OCI-LY7 (cell line): ENCODE results near the gene MARCHF2. TPM values are rescaled to one million over a fixed set of nuclear protein-coding genes. Genes with fewer than 3 reads are reported as not detected.
A peak's percentile ranks its signal among the peaks of the same experiment; 100 is the strongest.

Experiments used
- BruUV-seq: library from RNA; stranded (reverse); fragments of 400-500 nt; replicated peaks from 2 replicates; lab custom pipeline; 2021; lab: Mats Ljungman, UMichigan
- CTCF ChIA-PET: fragments of 300-600 bp; sonication (Branson Sonifier 250); formaldehyde crosslinking; loops from one replicate; lab custom pipeline; 2022; ENCODE audit warnings: antibody characterized with exemption; ENCODE audit not compliant: unreplicated experiment; lab: Charles Lee
- POLR2A ChIA-PET: fragments of 300-600 bp; sonication (Branson Sonifier 250); formaldehyde crosslinking; loops from one replicate; lab custom pipeline; 2022; ENCODE audit warnings: antibody characterized with exemption; lab: Charles Lee
- DNase-seq: peaks from one replicate; pipeline ENCODE4 v3.0.0-alpha.2; 2015; ENCODE audit warnings: low spot score
- H2AFZ ChIP-seq: fragments of 200-600 bp; sonication (generic), shearing (Covaris generic); 2 replicates; pipeline ENCODE4 v1.6.1; 2014; ENCODE audit warnings: mild to moderate bottlenecking, antibody characterized with exemption, low read length, moderate library complexity
- H3K27ac ChIP-seq: fragments of 200-600 bp; sonication (generic); 2 replicates; pipeline ENCODE4 v1.5.1; 2014; ENCODE audit warnings: mixed run types, low read depth, mild to moderate bottlenecking, moderate library complexity, low read length, inconsistent platforms; ENCODE audit not compliant: poor library complexity, severe bottlenecking
- H3K36me3 ChIP-seq: fragments of 200-600 bp; sonication (generic); 2 replicates; pipeline ENCODE4 v1.6.1; 2014; ENCODE audit warnings: mild to moderate bottlenecking, antibody characterized with exemption, low read length, moderate library complexity, mixed read lengths; ENCODE audit not compliant: insufficient read depth
- H3K4me1 ChIP-seq: fragments of 200-600 bp; sonication (generic); 2 replicates; pipeline ENCODE4 v1.5.1; 2014; ENCODE audit warnings: mild to moderate bottlenecking, low read length; ENCODE audit not compliant: insufficient read depth, poor library complexity, severe bottlenecking
- H3K4me2 ChIP-seq: fragments of 200-600 bp; sonication (generic); 2 replicates; pipeline ENCODE4 v1.6.1; 2014; ENCODE audit warnings: mild to moderate bottlenecking, low read length
- H3K4me3 ChIP-seq: fragments of 200-600 bp; sonication (generic); 2 replicates; pipeline ENCODE4 v1.5.1; 2014; ENCODE audit warnings: mild to moderate bottlenecking, low read depth, low read length; ENCODE audit not compliant: poor library complexity, severe bottlenecking
- H3K79me2 ChIP-seq: fragments of 200-600 bp; sonication (generic); 2 replicates; pipeline ENCODE4 v1.6.1; 2016; ENCODE audit warnings: low read depth, mild to moderate bottlenecking, low read length, moderate library complexity, mixed read lengths; ENCODE audit not compliant: insufficient read depth
- H3K9me2 ChIP-seq: fragments of 200-600 bp; sonication (generic); 2 replicates; pipeline ENCODE4 v1.6.1; 2016; ENCODE audit warnings: mild to moderate bottlenecking, low read length, mixed read lengths; ENCODE audit not compliant: insufficient read depth
- H3K9me3 ChIP-seq: fragments of 200-600 bp; sonication (generic); 2 replicates; pipeline ENCODE4 v1.6.1; 2014; ENCODE audit warnings: mild to moderate bottlenecking, mixed run types, low read length, mixed read lengths
- H4K20me1 ChIP-seq: fragments of 200-600 bp; sonication (generic); 2 replicates; pipeline ENCODE4 v1.6.1; 2014; ENCODE audit warnings: mild to moderate bottlenecking, antibody characterized with exemption, low read length, moderate library complexity, mixed read lengths; ENCODE audit not compliant: insufficient read depth
- EZH2phosphoT487 ChIP-seq: fragments of 200-600 bp; sonication (generic); IDR thresholded peaks from 2 replicates; pipeline ENCODE4 v1.6.1; 2018; ENCODE audit warnings: low read depth, borderline replicate concordance, mild to moderate bottlenecking, mixed run types, antibody characterized with exemption, low read length, moderate library complexity, mixed read lengths
- intact Hi-C: fragments of 100-400 bp; cut with micrococcal nuclease; formaldehyde crosslinking; loops from one replicate; pipeline ENCODE4 v1.10.0; 2022; ENCODE audit not compliant: unreplicated experiment
- total RNA-seq, 2 experiments: library from RNA; depleted of rRNA in 1 of 2; stranded (reverse); fragments of >200 nt in 1 of 2; shearing (Covaris generic) in 1 of 2; gene quantifications; 2 replicates each; pipeline ENCODE4 v1.2.3, GENCODE V29; 2014 to 2022
- TF ChIP-seq, protein P1 (sequence below): fragments of 200-600 bp; sonication (generic); conservative IDR thresholded peaks from 2 replicates; pipeline ENCODE4 v1.5.1; 2014; ENCODE audit warnings: mild to moderate bottlenecking, antibody characterized with exemption, low read length, moderate library complexity, mixed read lengths

Gene MARCHF2
- total RNA-seq, 2 experiments from 2014 or later: 12.4 to 14.1 TPM

DNA sequence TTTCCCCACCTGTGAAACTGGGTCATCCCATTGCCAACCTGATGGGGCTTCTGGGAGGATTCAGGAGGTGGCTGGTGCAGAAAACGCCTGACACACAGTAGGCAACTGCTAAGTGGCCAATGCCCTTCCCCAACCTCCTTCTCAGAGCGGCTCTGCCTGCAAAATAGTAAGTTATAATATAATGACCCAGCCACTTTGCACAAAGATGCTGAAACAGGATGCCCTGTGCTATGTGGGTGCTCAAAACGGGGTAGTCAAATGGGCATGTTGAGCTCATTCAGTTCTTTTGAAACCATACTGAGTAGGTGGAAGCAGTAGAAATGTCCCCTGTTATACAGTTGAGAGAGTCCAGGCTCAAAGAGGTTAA, 507 bp downstream of the MARCHF2 start:
- intact Hi-C loops: loop anchor here (1.0 to 2.0 kb wide), 3 partner anchors 31 to 165 kb away; partner anchors contain the start of gene HNRNPM
- no peaks in the 10 kb centered on the region for H3K36me3 ChIP-seq
- TF ChIP-seq, protein P1, sequence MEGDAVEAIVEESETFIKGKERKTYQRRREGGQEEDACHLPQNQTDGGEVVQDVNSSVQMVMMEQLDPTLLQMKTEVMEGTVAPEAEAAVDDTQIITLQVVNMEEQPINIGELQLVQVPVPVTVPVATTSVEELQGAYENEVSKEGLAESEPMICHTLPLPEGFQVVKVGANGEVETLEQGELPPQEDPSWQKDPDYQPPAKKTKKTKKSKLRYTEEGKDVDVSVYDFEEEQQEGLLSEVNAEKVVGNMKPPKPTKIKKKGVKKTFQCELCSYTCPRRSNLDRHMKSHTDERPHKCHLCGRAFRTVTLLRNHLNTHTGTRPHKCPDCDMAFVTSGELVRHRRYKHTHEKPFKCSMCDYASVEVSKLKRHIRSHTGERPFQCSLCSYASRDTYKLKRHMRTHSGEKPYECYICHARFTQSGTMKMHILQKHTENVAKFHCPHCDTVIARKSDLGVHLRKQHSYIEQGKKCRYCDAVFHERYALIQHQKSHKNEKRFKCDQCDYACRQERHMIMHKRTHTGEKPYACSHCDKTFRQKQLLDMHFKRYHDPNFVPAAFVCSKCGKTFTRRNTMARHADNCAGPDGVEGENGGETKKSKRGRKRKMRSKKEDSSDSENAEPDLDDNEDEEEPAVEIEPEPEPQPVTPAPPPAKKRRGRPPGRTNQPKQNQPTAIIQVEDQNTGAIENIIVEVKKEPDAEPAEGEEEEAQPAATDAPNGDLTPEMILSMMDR: no peak
- TF ChIP-seq EZH2phosphoT487: no peak
- ChIA-PET POLR2A (interaction anchor here (0.6 to 2.0 kb wide), 12 partner anchors 12 to 948 kb away, joined by 3 to 16 read pairs (median 4); partner anchors contain the start of genes HNRNPM and RAB11B), CTCF (interaction anchor here (0.8 to 1.7 kb wide), 4 partner anchors 22 to 100 kb away, joined by 3 to 8 read pairs (median 6); partner anchors contain the start of gene ZNF414)
- no TSS peak for BruUV-seq
- no peaks in the 10 kb centered on the region for H3K79me2 ChIP-seq
- H3K4me3 ChIP-seq: peak overlapping the region; percentile 86
- peak overlapping the region; percentile 95 for H2AFZ ChIP-seq
- H3K9me2 ChIP-seq: no peaks in the 10 kb centered on the region
- peaks cover 6% of the 10 kb centered on the region for H3K4me1 ChIP-seq
- no peaks in the 10 kb centered on the region for H4K20me1 ChIP-seq
- peak; percentile 13 for DNase-seq
- no peak overlapping the region for H3K27ac ChIP-seq
- no peaks in the 10 kb centered on the region for H3K9me3 ChIP-seq
- peak overlapping the region; percentile 99 for H3K4me2 ChIP-seq

- ChIA-PET POLR2A (interaction anchor here (0.6 to 0.7 kb wide), 3 partner anchors 12 to 1823 kb away, joined by 3 read pairs; no protein-coding TSS in a partner anchor), CTCF (no interaction called here)
- intact Hi-C loops: no loop called here
- TF ChIP-seq EZH2phosphoT487: no peak
- TF ChIP-seq, protein P1: no peak
- Histone ChIP-seq H3K79me2 (no peaks in the 10 kb centered on the region), H3K9me2 (no peaks in the 10 kb centered on the region), H3K4me2 (no peak overlapping the region), H3K4me1 (peaks cover 6% of the 10 kb centered on the region), H2AFZ (no peak overlapping the region), H4K20me1 (no peaks in the 10 kb centered on the region), H3K27ac (no peak overlapping the region), H3K36me3 (no peaks in the 10 kb centered on the region), H3K4me3 (no peak overlapping the region), H3K9me3 (no peaks in the 10 kb centered on the region)
- no peak for DNase-seq
- no TSS peak for BruUV-seq
Measured at GRCh38 chr19:8416796-8417195, 3.7 kb downstream of the MARCHF2 start.
